GM12864 (cell line): ENCODE results near the gene SIL1.
"Not testable (repeated sequence)": the region's sequence is repeated elsewhere in the genome, so short reads cannot be mapped to it uniquely, and the experiment has no call there.

Source experiments
- DNase-seq: peaks from one replicate; pipeline ENCODE4 v3.0.0-alpha.2; 2011; ENCODE audit warnings: low read depth
- H3K4me3 ChIP-seq: 2 replicates; pipeline ENCODE4 v1.5.1; 2011; ENCODE audit warnings: mild to moderate bottlenecking, low read depth, low read length, control low read depth
- CTCF ChIP-seq: IDR thresholded peaks from 2 replicates; pipeline ENCODE4 v1.5.1; 2011; ENCODE audit warnings: low read depth, mild to moderate bottlenecking, moderate library complexity, low read length, control low read depth, inconsistent platforms; ENCODE audit errors: missing control alignments

SIL1 gene

GRCh38 chr5:139014726-139015125, 183.4 kb downstream of the SIL1 start:
- no peak overlapping the region for H3K4me3 ChIP-seq
- no peak for DNase-seq
- TF ChIP-seq CTCF = no peak

- no peak for TF ChIP-seq CTCF
- H3K4me3 ChIP-seq = no peak overlapping the region
- DNase-seq = no peak
Measured at GRCh38 chr5:139012176-139012575, 186.0 kb downstream of the SIL1 start.

GRCh38 chr5:139011156-139011555, 187.0 kb downstream of the SIL1 start:
- H3K4me3 ChIP-seq, DNase-seq: not testable (repeated sequence)

GRCh38 chr5:139004374-139005307, 193.5 kb downstream of the SIL1 start:
- DNase-seq = no peak
- TF ChIP-seq CTCF = no peak
- H3K4me3 ChIP-seq = no peak overlapping the region

GRCh38 chr5:138999674-139000073, 198.5 kb downstream of the SIL1 start:
- H3K4me3 ChIP-seq = no peak overlapping the region
- DNase-seq = no peak
- no peak for TF ChIP-seq CTCF

GRCh38 chr5:138998521-138998920, 199.6 kb downstream of the SIL1 start:
- DNase-seq = no peak
- no peak overlapping the region for H3K4me3 ChIP-seq
- no peak for TF ChIP-seq CTCF

GRCh38 chr5:138996120-138996519, 202.0 kb downstream of the SIL1 start:
- no peak for DNase-seq
- no peak overlapping the region for H3K4me3 ChIP-seq
- TF ChIP-seq CTCF = no peak
